HepG2 (cell line): Measurements from ENCODE around the gene CRAT. TPM values are rescaled to one million over a fixed set of nuclear protein-coding genes. Genes with fewer than 3 reads are reported as not detected.

Experiments
- ATAC-seq: fragments of 200-7000 bp; cut with Tn5 transposase; 3 replicates; pipeline ENCODE4 v1.9.1; 2020; ENCODE audit warnings: mild to moderate bottlenecking, moderate library complexity
- BruUV-seq: library from RNA; stranded (reverse); fragments of 400-500 nt; replicated peaks from 2 replicates; lab custom pipeline; 2021; lab: Mats Ljungman, UMichigan
- CTCF ChIA-PET: fragments of 300-600 bp; formaldehyde crosslinking; extraction: SDS; loops from one replicate; lab custom pipeline; 2021; ENCODE audit warnings: low total read pairs, inconsistent platforms, low intra/inter-chr PET ratio; lab: Yijun Ruan, JAX
- POLR2A ChIA-PET: fragments of 350-600 bp; sonication (Branson Sonifier 250); formaldehyde crosslinking; loops from one replicate; lab custom pipeline; 2020; ENCODE audit warnings: antibody characterized with exemption, inconsistent platforms; lab: Yijun Ruan, JAX
- DNase-seq: peaks from one replicate; pipeline ENCODE4 v3.0.0-alpha.2; 2015; ENCODE audit warnings: low spot score
- FAIRE-seq: peaks from 3 replicates; lab custom pipeline; 2011; peaks lifted over from hg19 to GRCh38; lab: Jason Lieb, UNC
- H2AFZ ChIP-seq: one replicate; pipeline ENCODE4 v1.6.1; 2011; ENCODE audit warnings: low read length, inconsistent platforms
- H3K27ac ChIP-seq: fragments of 300-600 bp; 3 replicates; pipeline ENCODE4 v1.8.0; 2011; ENCODE audit warnings: mixed run types, mild to moderate bottlenecking, mixed read lengths, low read length, inconsistent platforms; ENCODE audit not compliant: insufficient read depth; ENCODE audit errors: extremely low read length
- H3K27me3 ChIP-seq, 2 experiments: fragments of 200-600 bp in 1 of 2; 2 replicates in 1 of 2; 3 replicates in 1 of 2; pipeline versions ENCODE4 v1.6.0 to v1.8.0; 2011; ENCODE audit warnings: low read length in 2 of 2, mild to moderate bottlenecking in 2 of 2, moderate library complexity in 2 of 2, inconsistent platforms in 1 of 2; ENCODE audit not compliant: insufficient read depth in 2 of 2, control insufficient read depth in 1 of 2
- H3K36me3 ChIP-seq, 2 experiments: fragments of 200-600 bp in 1 of 2; replicated peaks in 1 of 2; 2 replicates in 1 of 2; 3 replicates in 1 of 2; pipeline versions ENCODE4 v1.5.1 to v1.8.0; 2011; ENCODE audit warnings: low read length in 2 of 2, inconsistent platforms in 1 of 2; ENCODE audit not compliant: insufficient read depth in 2 of 2, control insufficient read depth in 1 of 2
- H3K4me1 ChIP-seq: 2 replicates; pipeline ENCODE4 v1.5.1; 2012; ENCODE audit warnings: low read length, inconsistent platforms; ENCODE audit not compliant: insufficient read depth
- H3K4me2 ChIP-seq: 2 replicates; pipeline ENCODE4 v1.6.0; 2011; ENCODE audit warnings: low read depth, low read length, inconsistent platforms
- H3K4me3 ChIP-seq, 3 experiments: fragments of 200-600 bp in 1 of 3; sonication (generic), shearing (Covaris generic) in 1 of 3; replicated peaks in 1 of 3; 2 replicates each; pipeline ENCODE4 v1.5.1; 2011 to 2016; ENCODE audit warnings: low read length in 3 of 3, inconsistent platforms in 2 of 3, low read depth in 2 of 3, mild to moderate bottlenecking in 2 of 3, control low read depth in 1 of 3, mixed read lengths in 1 of 3; ENCODE audit not compliant: insufficient read depth in 1 of 3
- H3K79me2 ChIP-seq: one replicate; pipeline ENCODE4 v1.6.1; 2011; ENCODE audit warnings: low read length, inconsistent platforms; ENCODE audit not compliant: insufficient read depth
- H3K9ac ChIP-seq: 2 replicates; pipeline ENCODE4 v1.6.0; 2011; ENCODE audit warnings: mild to moderate bottlenecking, low read depth, low read length, inconsistent platforms; ENCODE audit not compliant: insufficient read depth
- H3K9me3 ChIP-seq: 2 replicates; pipeline ENCODE4 v1.5.1; 2012; ENCODE audit warnings: mild to moderate bottlenecking, low read length
- H4K20me1 ChIP-seq: 2 replicates; pipeline ENCODE4 v1.6.0; 2011; ENCODE audit warnings: inconsistent platforms, mild to moderate bottlenecking, low read length, moderate library complexity; ENCODE audit not compliant: insufficient read depth
- KAT7 ChIP-seq: IDR thresholded peaks from 2 replicates; pipeline ENCODE4 v1.6.1; 2018; ENCODE audit warnings: borderline replicate concordance, missing compliant biosample characterization
- KLF16 ChIP-seq, 2 experiments: sonication (generic) in 1 of 2; formaldehyde crosslinking in 1 of 2; IDR thresholded peaks; 2 replicates each; pipeline versions ENCODE4 v1.6.1 to v1.8.0; 2016 to 2023; ENCODE audit warnings: missing genetic modification reagents in 2 of 2, missing compliant biosample characterization in 1 of 2
- MATR3 ChIP-seq: sonication (generic); formaldehyde crosslinking; IDR thresholded peaks from 2 replicates; pipeline ENCODE4 v1.4.0; 2020; ENCODE audit warnings: missing genetic modification reagents
- NFE2 ChIP-seq: sonication (generic); formaldehyde crosslinking; IDR thresholded peaks from 2 replicates; pipeline ENCODE4 v1.4.0; 2020; ENCODE audit warnings: missing genetic modification reagents
- NONO ChIP-seq, 2 experiments: fragments of 450-650 bp in 1 of 2; sonication (generic) in 1 of 2; formaldehyde crosslinking in 1 of 2; IDR thresholded peaks in 1 of 2; conservative IDR thresholded peaks in 1 of 2; 2 replicates each; pipeline versions ENCODE4 v1.6.1 to v1.8.0; 2017 to 2022; ENCODE audit warnings: mild to moderate bottlenecking in 1 of 2, missing genetic modification reagents in 1 of 2, moderate library complexity in 1 of 2
- PRPF4 ChIP-seq: fragments of 200-400 bp; formaldehyde crosslinking; IDR thresholded peaks from 2 replicates; pipeline ENCODE4 v1.6.1; 2016; ENCODE audit warnings: low read length, low read depth; ENCODE audit not compliant: poor library complexity, severe bottlenecking
- SP1 ChIP-seq, 2 experiments: fragments of 450-650 bp in 1 of 2; sonication (generic) in 1 of 2; formaldehyde crosslinking in 1 of 2; IDR thresholded peaks; 2 replicates each; pipeline versions ENCODE4 v1.4.0 to v1.6.1; 2016 to 2020; ENCODE audit warnings: missing genetic modification reagents in 1 of 2
- U2AF2 ChIP-seq: fragments of 200-400 bp; formaldehyde crosslinking; IDR thresholded peaks from 2 replicates; pipeline ENCODE4 v1.6.1; 2017; ENCODE audit warnings: low read depth, mild to moderate bottlenecking, low read length
- YY1 ChIP-seq: IDR thresholded peaks from 2 replicates; pipeline ENCODE4 v1.6.1; 2011; ENCODE audit warnings: low read length, low read depth, moderate library complexity, mild to moderate bottlenecking; ENCODE audit not compliant: insufficient read depth, insufficient replicate concordance
- ZKSCAN8 ChIP-seq: IDR thresholded peaks from 2 replicates; pipeline ENCODE4 v1.6.1; 2016; ENCODE audit warnings: borderline replicate concordance, missing genetic modification reagents, missing compliant biosample characterization
- ZNF17 ChIP-seq: sonication (generic); formaldehyde crosslinking; IDR thresholded peaks from 2 replicates; pipeline ENCODE4 v1.5.0; 2020; ENCODE audit warnings: mild to moderate bottlenecking, missing genetic modification reagents
- ZNF263 ChIP-seq: sonication (generic); formaldehyde crosslinking; IDR thresholded peaks from 2 replicates; pipeline ENCODE4 v1.4.0; 2020; ENCODE audit warnings: missing genetic modification reagents
- WGBS: methylation state at CpG from one replicate; pipeline ENCODE4 v1.1.6; 2017; ENCODE audit warnings: low lambda C conversion rate; 5-methylcytosine and 5-hydroxymethylcytosine counted together
- in situ Hi-C: cut with HindIII; loops from 2 replicates; pipeline ENCODE4 v1.10.0; 2017; ENCODE audit warnings: low pct_unique_long_range_greater_than_20kb; ENCODE audit not compliant: extremely low pct_ligation_motif_present
- intact Hi-C: fragments of 100-400 bp; cut with micrococcal nuclease; formaldehyde crosslinking; loops from one replicate; pipeline ENCODE4 v1.10.0; 2022; ENCODE audit not compliant: unreplicated experiment
- polyA plus RNA-seq, 8 experiments: library from polyadenylated mRNA; depleted of rRNA in 3 of 8; stranded (reverse) in 7 of 8; unstranded in 1 of 8; fragments of >200 nt; fragmentation: Illumina TruSeq in 4 of 8; extraction: Trizol in 4 of 8; gene quantifications; 2 replicates each; pipeline versions ENCODE4 v1.2.1 to v1.2.3, GENCODE V29; 2011 to 2016; ENCODE audit warnings: low read depth in 4 of 8, missing spikeins in 1 of 8, mixed read lengths in 1 of 8; ENCODE audit not compliant: insufficient read depth in 1 of 8
- total RNA-seq, 5 experiments: library from RNA; depleted of rRNA; stranded (reverse); fragments of >200 nt; fragmentation: Illumina TruSeq; extraction: Trizol; gene quantifications; 2 replicates each; pipeline ENCODE4 v1.2.3, GENCODE V29; 2016; ENCODE audit warnings: low read depth in 1 of 5
- TF ChIP-seq, protein P1 (sequence below), 2 experiments: fragments of 450-650 bp in 1 of 2; sonication (generic) in 1 of 2; formaldehyde crosslinking; IDR thresholded peaks; 2 replicates each; pipeline versions ENCODE4 v1.5.0 to v1.8.0; 2020 to 2022; ENCODE audit warnings: mild to moderate bottlenecking in 1 of 2, missing genetic modification reagents in 1 of 2

Gene CRAT
- total and polyA plus RNA-seq, 2 of the 13 experiments (the other 11 are each of a cell fraction or from before 2014, with no cell fraction given) = 26.1 to 26.6 TPM

DNA sequence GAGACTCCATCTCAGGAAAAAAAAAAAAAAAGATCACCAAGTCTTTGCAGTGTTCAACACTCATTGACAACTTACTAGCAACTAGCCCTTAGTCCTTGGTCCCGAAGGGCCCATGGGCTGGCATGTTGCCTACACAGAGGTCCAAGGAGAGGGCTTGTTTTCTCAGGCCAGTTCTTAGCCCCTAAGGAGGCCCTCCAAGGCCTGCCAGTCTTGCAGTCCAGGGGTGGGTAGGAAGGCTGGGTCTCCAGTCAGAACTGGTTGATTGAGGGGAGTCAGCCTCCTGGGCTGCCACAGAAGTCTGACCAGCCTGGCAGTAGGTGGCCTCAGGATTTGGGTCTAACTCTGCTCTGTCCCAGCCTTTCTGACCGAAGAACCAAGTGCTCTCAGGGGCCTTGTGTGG lies 34.7 kb upstream of the CRAT start:
- Histone ChIP-seq H3K27me3 (no peaks in the 10 kb centered on the region), H4K20me1 (no peaks in the 10 kb centered on the region), H3K4me1 (peaks cover 52% of the 10 kb centered on the region), H3K9ac (no peak overlapping the region), H3K27ac (no peak overlapping the region), H3K36me3 (peaks cover 9 to 29% of the 10 kb centered on the region in 2 experiments), H3K4me2 (no peak overlapping the region), H3K79me2 (peaks cover 6% of the 10 kb centered on the region), H3K4me3 (no peak overlapping the region), H2AFZ (no peak overlapping the region), H3K9me3 (no peaks in the 10 kb centered on the region)
- ChIA-PET POLR2A (interaction anchor here (1.1 kb wide), 1 partner anchor 33 kb away, joined by 3 read pairs; the partner anchor contains the start of gene IER5L), CTCF (interaction anchor here (1.6 kb wide), 1 partner anchor 37 kb away, joined by 3 read pairs; no protein-coding TSS in a partner anchor)
- 100% methylated on average over 1 of the region's 2 CpGs for WGBS
- no peak for FAIRE-seq
- intact Hi-C loops (no loop called here), in situ Hi-C loops (no loop called here)
- no TSS peak for BruUV-seq
- ATAC-seq = no peak
- no peak for TF ChIP-seq KLF16 (CRISPR knock-in tag; IDR thresholded peaks at IDR 0.05)
- no peak for TF ChIP-seq SP1 (IDR thresholded peaks at IDR 0.05)
- no peak for TF ChIP-seq SP1 (CRISPR knock-in tag; IDR thresholded peaks at IDR 0.05)
- TF ChIP-seq ZKSCAN8 (CRISPR knock-in tag) = no peak
- TF ChIP-seq ZNF263 (CRISPR knock-in tag) = no peak
- TF ChIP-seq U2AF2 = no peak
- TF ChIP-seq MATR3 (CRISPR knock-in tag) = no peak
- TF ChIP-seq NFE2 (CRISPR knock-in tag) = no peak
- TF ChIP-seq YY1 = no peak
- TF ChIP-seq ZNF17 (CRISPR knock-in tag) = no peak
- no peak for TF ChIP-seq NONO (IDR thresholded peaks at IDR 0.05)
- TF ChIP-seq NONO (CRISPR knock-in tag; conservative IDR thresholded peaks at IDR 0.05) = no peak
- no peak for TF ChIP-seq KAT7 (CRISPR knock-in tag)
- TF ChIP-seq, protein P1, sequence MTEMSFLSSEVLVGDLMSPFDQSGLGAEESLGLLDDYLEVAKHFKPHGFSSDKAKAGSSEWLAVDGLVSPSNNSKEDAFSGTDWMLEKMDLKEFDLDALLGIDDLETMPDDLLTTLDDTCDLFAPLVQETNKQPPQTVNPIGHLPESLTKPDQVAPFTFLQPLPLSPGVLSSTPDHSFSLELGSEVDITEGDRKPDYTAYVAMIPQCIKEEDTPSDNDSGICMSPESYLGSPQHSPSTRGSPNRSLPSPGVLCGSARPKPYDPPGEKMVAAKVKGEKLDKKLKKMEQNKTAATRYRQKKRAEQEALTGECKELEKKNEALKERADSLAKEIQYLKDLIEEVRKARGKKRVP (CRISPR knock-in tag; IDR thresholded peaks at IDR 0.05) = no peak
- TF ChIP-seq PRPF4 = no peak
- no peak for DNase-seq
